Colonic mucosa (tissue), 4 donors: ENCODE data around the gene HES7. TPM values are rescaled to one million over a fixed set of nuclear protein-coding genes. Genes with fewer than 3 reads are reported as not detected.

Source experiments
- DNase-seq: peaks from one replicate; pipeline ENCODE4 v3.0.0-alpha.2; 2020
- H3K27ac ChIP-seq: fragments of 200-600 bp; one replicate; pipeline ENCODE4 v1.8.0; 2021
- H3K27me3 ChIP-seq: fragments of 200-600 bp; one replicate; pipeline ENCODE4 v1.8.0; 2021
- H3K36me3 ChIP-seq: fragments of 200-600 bp; one replicate; pipeline ENCODE4 v1.8.0; 2021
- H3K4me1 ChIP-seq: fragments of 200-600 bp; one replicate; pipeline ENCODE4 v1.8.0; 2021; ENCODE audit warnings: mild to moderate bottlenecking
- H3K4me3 ChIP-seq: fragments of 200-600 bp; one replicate; pipeline ENCODE4 v1.8.0; 2021
- H3K9ac ChIP-seq, 2 donors: one replicate each; pipeline ENCODE4 v1.7.0; 2013; ENCODE audit warnings: control low read depth in 2 of 2, low read depth in 2 of 2, low read length in 2 of 2
- H3K9me3 ChIP-seq: fragments of 200-600 bp; one replicate; pipeline ENCODE4 v1.8.0; 2021
- intact Hi-C: fragments of 100-400 bp; cut with DNase I; formaldehyde crosslinking; loops from one replicate; pipeline ENCODE4 v1.14.1; 2022
- total RNA-seq, 2 donors: library from RNA; stranded (reverse); fragmentation: NEBNext Ultra II Directional in 1 of 2; extraction: Animal tissue kit (Norgen Biotek cat#: 25700) in 1 of 2; gene quantifications; one replicate each; pipeline ENCODE4 v1.2.1, GENCODE V29; 2021
- TF ChIP-seq, protein P1 (sequence below): fragments of 200-600 bp; IDR thresholded peaks from one replicate; pipeline ENCODE4 v1.8.0; 2022; ENCODE audit warnings: antibody characterized with exemption, mild to moderate bottlenecking
- donor health status: healthy.
- donor health status: DM: no; HTN: no; CAD: no.
- donor health status: DM: no; HTN: no; CAD: no.

Gene HES7
- total RNA-seq, 2 donors from 2014 or later, result not detected

DNA sequence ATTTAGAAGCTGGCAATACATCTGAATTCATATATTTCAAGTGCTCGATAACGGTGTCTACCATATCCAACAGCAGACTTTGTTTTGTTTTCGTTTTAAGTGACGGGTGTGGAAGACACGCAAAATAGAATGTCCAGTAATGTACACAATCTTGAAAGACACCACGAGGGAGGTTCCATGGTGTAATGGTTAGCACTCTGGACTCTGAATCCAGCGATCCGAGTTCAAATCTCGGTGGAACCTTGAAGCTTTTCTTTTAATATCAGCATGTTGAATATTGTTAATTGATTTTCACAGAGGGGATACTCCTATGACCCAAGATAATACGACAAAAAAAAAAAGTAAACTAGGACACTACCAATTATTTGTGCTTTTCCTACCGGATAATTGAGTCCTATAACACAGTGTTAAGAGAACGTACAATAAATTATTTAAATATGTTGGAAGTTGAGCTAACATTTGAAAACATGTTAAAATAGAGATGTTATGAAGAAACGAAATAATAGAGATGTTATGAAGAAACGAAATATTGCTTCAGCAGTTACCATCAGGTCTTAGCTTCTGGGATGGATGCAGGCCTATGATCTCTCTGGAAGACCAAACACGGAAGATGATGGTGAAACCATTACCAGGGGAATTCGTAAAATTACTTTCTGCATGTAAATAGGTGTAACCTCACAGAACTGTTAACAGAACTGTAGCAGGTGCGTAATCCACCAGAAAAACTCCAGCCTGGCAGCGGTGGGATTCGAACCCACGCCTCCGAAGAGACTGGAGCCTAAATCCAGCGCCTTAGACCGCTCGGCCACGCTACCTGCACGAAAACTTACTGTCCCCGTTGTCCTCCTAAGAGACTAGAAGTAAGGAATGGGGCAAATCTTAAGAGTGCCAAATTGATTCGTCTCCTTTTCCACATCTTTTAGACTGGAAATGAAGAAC, 4.1 kb downstream of the HES7 start:
- peak overlapping the region; percentile 56 for H3K27ac ChIP-seq
- DNase-seq, result peak; percentile 94
- H3K4me1 ChIP-seq, result peaks cover 47% of the 10 kb centered on the region
- intact Hi-C loops, result loop anchor here (2.0 to 5.0 kb wide), 2 partner anchors 48 to 67 kb away; no protein-coding TSS in a partner anchor
- TF ChIP-seq, protein P1, sequence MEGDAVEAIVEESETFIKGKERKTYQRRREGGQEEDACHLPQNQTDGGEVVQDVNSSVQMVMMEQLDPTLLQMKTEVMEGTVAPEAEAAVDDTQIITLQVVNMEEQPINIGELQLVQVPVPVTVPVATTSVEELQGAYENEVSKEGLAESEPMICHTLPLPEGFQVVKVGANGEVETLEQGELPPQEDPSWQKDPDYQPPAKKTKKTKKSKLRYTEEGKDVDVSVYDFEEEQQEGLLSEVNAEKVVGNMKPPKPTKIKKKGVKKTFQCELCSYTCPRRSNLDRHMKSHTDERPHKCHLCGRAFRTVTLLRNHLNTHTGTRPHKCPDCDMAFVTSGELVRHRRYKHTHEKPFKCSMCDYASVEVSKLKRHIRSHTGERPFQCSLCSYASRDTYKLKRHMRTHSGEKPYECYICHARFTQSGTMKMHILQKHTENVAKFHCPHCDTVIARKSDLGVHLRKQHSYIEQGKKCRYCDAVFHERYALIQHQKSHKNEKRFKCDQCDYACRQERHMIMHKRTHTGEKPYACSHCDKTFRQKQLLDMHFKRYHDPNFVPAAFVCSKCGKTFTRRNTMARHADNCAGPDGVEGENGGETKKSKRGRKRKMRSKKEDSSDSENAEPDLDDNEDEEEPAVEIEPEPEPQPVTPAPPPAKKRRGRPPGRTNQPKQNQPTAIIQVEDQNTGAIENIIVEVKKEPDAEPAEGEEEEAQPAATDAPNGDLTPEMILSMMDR, result no peak
- H3K36me3 ChIP-seq, result no peaks in the 10 kb centered on the region
- peaks cover 57% of the 10 kb centered on the region for H3K27me3 ChIP-seq
- H3K9me3 ChIP-seq, result no peaks in the 10 kb centered on the region
- peak overlapping the region; percentile 50 for H3K4me3 ChIP-seq
- peak overlapping the region; percentile 15 to 24 for H3K9ac ChIP-seq

DNA sequence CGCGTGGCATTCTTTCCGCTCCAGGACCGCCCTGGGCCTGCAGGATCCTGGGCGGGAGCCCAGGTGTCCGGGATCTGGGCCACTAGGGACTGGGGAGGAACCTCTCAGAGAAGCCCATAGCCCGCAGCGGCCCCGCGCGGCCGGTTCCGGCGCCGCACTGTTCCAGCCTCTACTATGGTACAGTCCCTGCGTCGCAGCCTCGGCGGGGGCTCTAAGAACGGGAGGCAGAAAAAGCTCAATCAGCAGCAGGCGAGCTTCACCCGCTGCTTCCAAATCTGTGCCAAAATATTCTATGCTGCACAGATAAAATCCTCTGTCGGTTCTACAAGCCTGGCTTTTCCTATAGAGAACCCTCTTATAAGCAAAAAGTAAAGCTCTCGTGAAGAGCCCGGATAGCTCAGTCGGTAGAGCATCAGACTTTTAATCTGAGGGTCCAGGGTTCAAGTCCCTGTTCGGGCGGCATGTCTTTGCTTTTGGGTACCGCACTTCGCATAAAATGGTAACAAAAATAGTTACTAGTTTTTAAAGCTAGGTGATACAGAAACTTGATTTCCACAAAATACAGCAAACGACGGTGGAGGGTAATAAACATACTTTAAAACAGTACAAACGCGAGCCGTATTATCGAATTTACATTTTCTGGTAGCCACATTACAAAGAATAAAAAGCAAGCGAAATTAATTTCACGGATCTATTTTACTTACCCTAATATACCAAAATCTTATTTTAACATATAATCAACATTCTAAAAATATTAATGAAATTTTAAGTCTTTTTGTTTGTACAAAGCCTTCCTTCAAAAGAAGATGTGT, 4.9 kb downstream of the HES7 start:
- Histone ChIP-seq H3K9me3 (no peaks in the 10 kb centered on the region), H3K9ac (peak overlapping the region; percentile 56 to 75), H3K4me3 (peak overlapping the region; percentile 45), H3K27ac (peak overlapping the region; percentile 56), H3K27me3 (peaks cover 52% of the 10 kb centered on the region), H3K36me3 (no peaks in the 10 kb centered on the region), H3K4me1 (peaks cover 39% of the 10 kb centered on the region)
- DNase-seq, result peak; percentile 90
- TF ChIP-seq, protein P1, result peak; percentile 91
- intact Hi-C loops, result loop anchor here (5.0 kb wide), 1 partner anchor 47 kb away; no protein-coding TSS in a partner anchor

DNA sequence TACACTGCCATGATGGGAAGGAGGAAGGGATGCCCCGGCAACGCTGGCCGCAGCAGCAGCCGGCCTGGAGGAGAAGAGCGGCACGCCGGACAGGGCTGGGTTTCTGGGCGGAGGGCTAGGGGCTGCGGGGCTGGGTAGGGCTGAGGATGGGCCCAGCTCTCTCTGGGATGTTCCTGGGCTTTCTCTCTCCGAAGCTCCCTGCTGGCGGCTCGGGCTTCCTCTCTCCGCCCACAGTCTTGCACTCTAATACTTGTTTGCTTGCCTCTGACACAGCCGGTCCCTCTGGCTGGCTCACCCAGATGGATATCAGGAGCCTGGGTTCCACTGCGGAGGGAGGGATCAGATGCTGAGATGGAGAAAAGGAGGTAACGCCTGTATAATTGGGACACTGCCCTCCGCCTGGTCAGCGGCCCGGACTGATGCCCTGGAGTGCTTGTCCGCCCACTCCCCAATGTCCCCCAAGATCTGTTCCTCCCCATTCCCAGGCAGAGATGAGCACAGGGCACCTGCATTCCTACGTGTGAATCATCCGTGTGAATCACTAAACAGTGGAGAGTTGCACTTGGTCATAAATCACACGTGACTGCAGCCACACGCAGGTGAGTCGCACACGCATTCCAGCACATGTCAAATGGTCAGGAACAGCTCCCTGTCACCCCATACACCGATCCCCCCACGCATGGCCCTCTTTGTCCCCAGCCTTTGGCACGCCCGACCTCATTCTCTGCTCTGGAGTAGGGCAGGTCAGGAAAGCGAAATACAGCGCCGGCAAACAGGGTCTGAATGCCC, 5.7 kb downstream of the HES7 start, which contains the start of gene ALOXE3:
TSS of gene ALOXE3 (minus strand) at position 535 of the 789 bp plus-strand sequence. CDS start at position 11, 524 bp downstream.
- Histone ChIP-seq H3K27me3 (peaks cover 48% of the 10 kb centered on the region), H3K4me1 (peaks cover 31% of the 10 kb centered on the region), H3K9me3 (no peaks in the 10 kb centered on the region), H3K4me3 (peak within 1 kb of the TSS; percentile 45), H3K9ac (peak within 1 kb of the TSS; percentile 56 to 75), H3K36me3 (no peaks in the 10 kb centered on the region), H3K27ac (peak within 1 kb of the TSS; percentile 56)
- TF ChIP-seq, protein P1, result no peak
- intact Hi-C loops, result loop anchor here (5.0 kb wide), 1 partner anchor 46 kb away; no protein-coding TSS in a partner anchor
- peak; percentile 36 for DNase-seq

DNA sequence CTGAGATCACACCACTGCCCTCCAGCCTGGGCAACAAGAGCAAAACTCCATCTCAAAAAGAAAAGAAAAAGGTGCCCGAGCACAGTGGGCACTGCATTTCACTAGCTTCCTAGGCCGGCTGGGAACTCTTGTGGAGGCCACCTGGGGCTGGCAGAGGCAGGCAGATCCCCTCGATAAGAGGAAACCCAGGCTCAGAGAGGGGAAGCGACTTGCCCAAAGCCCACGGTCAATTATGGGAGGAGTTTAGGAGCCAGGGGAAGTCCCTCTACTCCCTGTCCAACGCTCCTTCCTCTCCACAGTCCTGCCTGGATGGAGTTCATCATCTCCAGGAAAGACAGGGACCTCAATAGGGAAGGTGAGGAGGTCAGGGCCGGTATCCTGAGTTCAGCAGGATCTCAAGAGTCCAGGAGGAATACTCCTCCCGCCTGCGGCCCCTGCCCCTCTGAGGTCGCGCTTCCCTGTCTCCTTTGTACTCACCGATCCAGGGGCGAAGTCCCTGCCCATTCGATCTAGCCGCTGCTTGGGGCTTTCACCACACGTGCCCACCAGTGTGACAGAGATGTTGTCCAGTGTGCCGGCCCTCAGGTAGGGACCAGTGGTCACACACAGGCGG, 6.4 kb downstream of the HES7 start:
- H3K27me3 ChIP-seq, result peaks cover 41% of the 10 kb centered on the region
- H3K27ac ChIP-seq, result no peak overlapping the region
- peaks cover 24% of the 10 kb centered on the region for H3K4me1 ChIP-seq
- intact Hi-C loops, result loop anchor here (5.0 kb wide), 1 partner anchor 45 kb away; no protein-coding TSS in a partner anchor
- H3K9me3 ChIP-seq, result no peaks in the 10 kb centered on the region
- no peak for DNase-seq
- peak overlapping the region; percentile 45 for H3K4me3 ChIP-seq
- H3K36me3 ChIP-seq, result no peaks in the 10 kb centered on the region
- peak overlapping the region; percentile 3 to 38 for H3K9ac ChIP-seq
- TF ChIP-seq, protein P1, result no peak
